ENCODE data around the gene SLC10A3. TPM values are rescaled to one million over a fixed set of nuclear protein-coding genes. Genes with fewer than 3 reads are reported as not detected.

SLC10A3 gene, protein sequence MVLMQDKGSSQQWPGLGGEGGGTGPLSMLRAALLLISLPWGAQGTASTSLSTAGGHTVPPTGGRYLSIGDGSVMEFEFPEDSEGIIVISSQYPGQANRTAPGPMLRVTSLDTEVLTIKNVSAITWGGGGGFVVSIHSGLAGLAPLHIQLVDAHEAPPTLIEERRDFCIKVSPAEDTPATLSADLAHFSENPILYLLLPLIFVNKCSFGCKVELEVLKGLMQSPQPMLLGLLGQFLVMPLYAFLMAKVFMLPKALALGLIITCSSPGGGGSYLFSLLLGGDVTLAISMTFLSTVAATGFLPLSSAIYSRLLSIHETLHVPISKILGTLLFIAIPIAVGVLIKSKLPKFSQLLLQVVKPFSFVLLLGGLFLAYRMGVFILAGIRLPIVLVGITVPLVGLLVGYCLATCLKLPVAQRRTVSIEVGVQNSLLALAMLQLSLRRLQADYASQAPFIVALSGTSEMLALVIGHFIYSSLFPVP
- 17.0 and 18.4 TPM in 2 replicates for total RNA-seq (2014; rRNA removed; shearing (Covaris generic))

- Histone ChIP-seq H3K36me3 (replicated peaks; ENCODE audit: control insufficient read depth, insufficient read depth, low read length) (no peaks in the 10 kb centered on the region), H3K4me3 (ENCODE audit: insufficient read depth, low read depth, low read length) (peak within 1 kb of the TSS; percentile 50), H3K27me3 (ENCODE audit: control insufficient read depth, insufficient read depth, low read length) (no peaks in the 10 kb centered on the region)
- DNase-seq = peak; percentile 98
Measured at GRCh38 chrX:154490414-154491083, at the start of gene SLC10A3. TSS of gene SLC10A3 (minus strand) at chrX:154490629. CDS start at chrX:154488940, 1,689 bp downstream.

GRCh38 chrX:154539077-154539476 lies 48.6 kb upstream of the SLC10A3 start:
- DNase-seq = no peak
- no peak overlapping the region for H3K4me3 ChIP-seq (ENCODE audit: insufficient read depth, low read depth, low read length)
- peaks cover 1% of the 10 kb centered on the region; the same call in 1 of the 2 replicates for H3K36me3 ChIP-seq (replicated peaks; ENCODE audit: control insufficient read depth, insufficient read depth, low read length)
- no peaks in the 10 kb centered on the region for H3K27me3 ChIP-seq (ENCODE audit: control insufficient read depth, insufficient read depth, low read length)

GRCh38 chrX:154535892-154536291 lies 45.5 kb upstream of the SLC10A3 start:
- Histone ChIP-seq H3K36me3 (replicated peaks; ENCODE audit: control insufficient read depth, insufficient read depth, low read length) (peaks cover 9% of the 10 kb centered on the region), H3K27me3 (ENCODE audit: control insufficient read depth, insufficient read depth, low read length) (no peaks in the 10 kb centered on the region), H3K4me3 (ENCODE audit: insufficient read depth, low read depth, low read length) (no peak overlapping the region)
- DNase-seq = no peak

GRCh38 chrX:154534526-154535322 lies 44.3 kb upstream of the SLC10A3 start:
- DNase-seq = peak; percentile 95
- H3K36me3 ChIP-seq (replicated peaks; ENCODE audit: control insufficient read depth, insufficient read depth, low read length) = peaks cover 9% of the 10 kb centered on the region
- H3K4me3 ChIP-seq (ENCODE audit: insufficient read depth, low read depth, low read length) = no peak overlapping the region
- H3K27me3 ChIP-seq (ENCODE audit: control insufficient read depth, insufficient read depth, low read length) = no peaks in the 10 kb centered on the region

- Histone ChIP-seq H3K4me3 (ENCODE audit: insufficient read depth, low read depth, low read length) (no peak overlapping the region), H3K36me3 (replicated peaks; ENCODE audit: control insufficient read depth, insufficient read depth, low read length) (peaks cover 9% of the 10 kb centered on the region), H3K27me3 (ENCODE audit: control insufficient read depth, insufficient read depth, low read length) (no peaks in the 10 kb centered on the region)
- DNase-seq = no peak
Measured at GRCh38 chrX:154532690-154533089, 42.3 kb upstream of the SLC10A3 start.

DNA sequence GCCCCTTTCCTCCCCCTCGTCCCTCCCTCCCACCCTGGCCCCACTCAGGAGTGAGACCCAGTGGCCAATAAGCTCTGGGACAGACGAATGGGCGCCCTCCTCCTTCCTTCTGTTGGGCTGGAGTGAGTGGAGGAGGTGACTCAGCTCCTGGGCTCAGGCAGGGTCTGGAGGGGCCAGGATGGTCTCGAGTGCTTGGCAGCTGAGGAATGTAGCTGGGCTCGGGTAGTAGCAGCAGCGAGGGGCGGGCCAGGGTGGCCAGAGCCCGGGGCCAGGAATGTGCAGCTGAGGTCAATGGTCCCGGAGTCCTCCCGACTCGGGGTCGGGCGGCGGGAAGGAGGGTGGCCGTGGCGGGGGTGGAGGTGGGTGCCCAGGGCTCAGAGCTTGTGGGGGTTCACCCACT lies 41.2 kb upstream of the SLC10A3 start:
- DNase-seq = no peak

GRCh38 chrX:154530286-154530685 lies 39.9 kb upstream of the SLC10A3 start:
- no peak for DNase-seq

More for the DNA sequence above, 41.2 kb upstream of the SLC10A3 start:
- Histone ChIP-seq H3K4me3 (ENCODE audit: insufficient read depth, low read depth, low read length) (no peak overlapping the region), H3K27me3 (ENCODE audit: control insufficient read depth, insufficient read depth, low read length) (no peaks in the 10 kb centered on the region), H3K36me3 (replicated peaks; ENCODE audit: control insufficient read depth, insufficient read depth, low read length) (peaks cover 9% of the 10 kb centered on the region)

DNA sequence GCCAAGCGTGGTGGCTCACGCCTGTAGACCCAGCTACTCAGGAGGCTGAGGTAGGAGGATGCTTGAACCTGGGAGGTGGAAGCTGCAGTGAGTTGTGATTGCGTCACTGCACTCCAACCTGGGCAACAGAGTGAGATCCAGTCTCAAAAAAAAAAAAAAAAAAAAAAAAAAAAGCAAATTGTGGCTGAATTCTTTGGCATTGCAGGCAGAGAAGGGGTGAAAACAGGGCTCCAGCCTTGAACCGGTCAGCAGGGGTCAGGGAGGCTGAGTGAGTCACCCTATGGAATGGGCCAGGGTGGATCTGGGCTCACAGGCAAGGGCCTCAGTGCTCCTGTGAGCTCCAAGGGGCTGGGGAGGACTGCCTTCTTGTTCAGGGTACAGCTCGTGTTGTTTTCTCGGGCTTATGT lies 38.8 kb upstream of the SLC10A3 start:
- no peak for DNase-seq
- Histone ChIP-seq H3K4me3 (ENCODE audit: insufficient read depth, low read depth, low read length) (no peak overlapping the region), H3K27me3 (ENCODE audit: control insufficient read depth, insufficient read depth, low read length) (no peaks in the 10 kb centered on the region), H3K36me3 (replicated peaks; ENCODE audit: control insufficient read depth, insufficient read depth, low read length) (peaks cover 8% of the 10 kb centered on the region)

More at GRCh38 chrX:154530286-154530685, 39.9 kb upstream of the SLC10A3 start:
- Histone ChIP-seq H3K4me3 (ENCODE audit: insufficient read depth, low read depth, low read length) (no peak overlapping the region), H3K36me3 (replicated peaks; ENCODE audit: control insufficient read depth, insufficient read depth, low read length) (peaks cover 9% of the 10 kb centered on the region), H3K27me3 (ENCODE audit: control insufficient read depth, insufficient read depth, low read length) (no peaks in the 10 kb centered on the region)

- DNase-seq = peak; percentile 82
- H3K27me3 ChIP-seq (ENCODE audit: control insufficient read depth, insufficient read depth, low read length) = no peaks in the 10 kb centered on the region
- no peaks in the 10 kb centered on the region for H3K36me3 ChIP-seq (replicated peaks; ENCODE audit: control insufficient read depth, insufficient read depth, low read length)
- H3K4me3 ChIP-seq (ENCODE audit: insufficient read depth, low read depth, low read length) = peak overlapping the region; percentile 27
Measured at GRCh38 chrX:154526901-154527675, 36.7 kb upstream of the SLC10A3 start.

GRCh38 chrX:154525606-154526490 lies 35.4 kb upstream of the SLC10A3 start:
- no peaks in the 10 kb centered on the region for H3K27me3 ChIP-seq (ENCODE audit: control insufficient read depth, insufficient read depth, low read length)

GRCh38 chrX:154519389-154519788 lies 29.0 kb upstream of the SLC10A3 start:
- no peak for DNase-seq
- Histone ChIP-seq H3K4me3 (ENCODE audit: insufficient read depth, low read depth, low read length) (no peak overlapping the region), H3K27me3 (ENCODE audit: control insufficient read depth, insufficient read depth, low read length) (no peaks in the 10 kb centered on the region), H3K36me3 (replicated peaks; ENCODE audit: control insufficient read depth, insufficient read depth, low read length) (no peaks in the 10 kb centered on the region)

More at GRCh38 chrX:154525606-154526490, 35.4 kb upstream of the SLC10A3 start:
- no peak overlapping the region for H3K4me3 ChIP-seq (ENCODE audit: insufficient read depth, low read depth, low read length)
- H3K36me3 ChIP-seq (replicated peaks; ENCODE audit: control insufficient read depth, insufficient read depth, low read length) = no peaks in the 10 kb centered on the region
- no peak for DNase-seq

DNA sequence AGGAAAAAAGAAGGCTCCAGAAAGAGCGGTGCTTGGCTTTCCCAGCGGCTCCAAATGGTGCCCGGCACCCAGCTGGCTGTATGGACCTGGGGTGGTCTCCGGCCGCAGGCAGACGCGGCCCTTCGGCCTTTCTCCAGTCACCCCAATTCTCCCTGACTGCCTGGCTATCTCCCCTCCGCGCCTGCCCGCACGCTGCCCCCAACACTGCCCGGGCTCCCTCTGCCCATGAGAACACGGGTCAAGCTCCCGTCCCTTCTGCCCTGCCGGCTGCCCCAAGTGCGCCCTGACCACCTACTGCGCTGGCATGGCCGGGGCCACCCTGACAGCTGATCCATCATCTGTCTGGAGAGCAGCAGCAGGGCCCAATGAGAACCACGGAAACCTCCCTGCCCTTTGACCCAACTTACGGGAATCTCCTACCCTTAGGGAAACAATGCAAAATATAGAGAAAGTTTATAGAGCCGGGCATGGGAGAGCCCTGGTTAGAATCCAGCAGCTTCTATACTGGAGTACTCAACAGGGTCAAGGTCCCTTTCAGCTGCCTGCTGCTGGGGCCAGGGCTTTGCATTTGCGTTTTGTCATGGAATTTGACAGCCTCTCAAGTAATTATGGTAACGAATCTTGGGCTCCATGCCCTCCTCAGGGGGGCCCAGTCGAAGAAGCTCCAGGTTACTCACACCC lies 26.8 kb upstream of the SLC10A3 start:
- peak; percentile 57 for DNase-seq
- no peaks in the 10 kb centered on the region for H3K27me3 ChIP-seq (ENCODE audit: control insufficient read depth, insufficient read depth, low read length)
- H3K36me3 ChIP-seq (replicated peaks; ENCODE audit: control insufficient read depth, insufficient read depth, low read length) = no peaks in the 10 kb centered on the region
- peak overlapping the region; percentile 59 for H3K4me3 ChIP-seq (ENCODE audit: insufficient read depth, low read depth, low read length)

All from H7 (cell line).